ENCODE data around the gene MTX3.

- TF ChIP-seq, protein P1, sequence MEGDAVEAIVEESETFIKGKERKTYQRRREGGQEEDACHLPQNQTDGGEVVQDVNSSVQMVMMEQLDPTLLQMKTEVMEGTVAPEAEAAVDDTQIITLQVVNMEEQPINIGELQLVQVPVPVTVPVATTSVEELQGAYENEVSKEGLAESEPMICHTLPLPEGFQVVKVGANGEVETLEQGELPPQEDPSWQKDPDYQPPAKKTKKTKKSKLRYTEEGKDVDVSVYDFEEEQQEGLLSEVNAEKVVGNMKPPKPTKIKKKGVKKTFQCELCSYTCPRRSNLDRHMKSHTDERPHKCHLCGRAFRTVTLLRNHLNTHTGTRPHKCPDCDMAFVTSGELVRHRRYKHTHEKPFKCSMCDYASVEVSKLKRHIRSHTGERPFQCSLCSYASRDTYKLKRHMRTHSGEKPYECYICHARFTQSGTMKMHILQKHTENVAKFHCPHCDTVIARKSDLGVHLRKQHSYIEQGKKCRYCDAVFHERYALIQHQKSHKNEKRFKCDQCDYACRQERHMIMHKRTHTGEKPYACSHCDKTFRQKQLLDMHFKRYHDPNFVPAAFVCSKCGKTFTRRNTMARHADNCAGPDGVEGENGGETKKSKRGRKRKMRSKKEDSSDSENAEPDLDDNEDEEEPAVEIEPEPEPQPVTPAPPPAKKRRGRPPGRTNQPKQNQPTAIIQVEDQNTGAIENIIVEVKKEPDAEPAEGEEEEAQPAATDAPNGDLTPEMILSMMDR (IDR thresholded peaks at IDR 0.05) = no peak
- TF ChIP-seq POLR2A (IDR thresholded peaks at IDR 0.05) (no peak), POLR2AphosphoS5 (IDR thresholded peaks at IDR 0.05) (no peak), EP300 (IDR thresholded peaks at IDR 0.05) (no peak)
Observed at GRCh38 chr5:80010754-80011392, 19.8 kb upstream of the MTX3 start.

Data from gastroesophageal sphincter (tissue), 3 donors.